K562 (cell line): ENCODE results near the gene NME2. TPM values are rescaled to one million over a fixed set of nuclear protein-coding genes. Genes with fewer than 3 reads are reported as not detected.

Source experiments
- E2F8 ChIP-seq: fragments of 450-650 bp; IDR thresholded peaks from 2 replicates; pipeline ENCODE4 v1.7.1; 2018; ENCODE audit warnings: mild to moderate bottlenecking, low read depth; ENCODE audit not compliant: partially characterized antibody
- EP300 ChIP-seq: IDR thresholded peaks from 2 replicates; pipeline ENCODE4 v1.6.1; 2012; ENCODE audit warnings: low read length, improper control_type of control experiment
- ETS1 ChIP-seq: conservative IDR thresholded peaks from 2 replicates; pipeline ENCODE4 v1.6.1; 2011; ENCODE audit warnings: low read depth, mild to moderate bottlenecking, low read length; ENCODE audit not compliant: control insufficient read depth
- GABPA ChIP-seq: fragments of 200-800 bp; sonication (Bioruptor generic); conservative IDR thresholded peaks from 2 replicates; pipeline ENCODE4 v1.6.1; 2016; ENCODE audit warnings: low read depth, missing genetic modification characterization, missing compliant biosample characterization
- JUN ChIP-seq, 2 experiments: sonication (generic) in 1 of 2; formaldehyde crosslinking in 1 of 2; IDR thresholded peaks; 2 replicates each; pipeline versions ENCODE4 v1.6.1 to v1.8.0; 2012 to 2022; ENCODE audit warnings: borderline replicate concordance in 2 of 2, mild to moderate bottlenecking in 2 of 2, improper control_type of control experiment in 1 of 2, low read depth in 1 of 2, low read length in 1 of 2, missing genetic modification reagents in 1 of 2
- KAT7 ChIP-seq: sonication (generic); formaldehyde crosslinking; IDR thresholded peaks from 2 replicates; pipeline ENCODE4 v1.8.0; 2022; ENCODE audit warnings: missing genetic modification reagents, mild to moderate bottlenecking, borderline replicate concordance
- PTRF ChIP-seq: fragments of 450-650 bp; IDR thresholded peaks from 2 replicates; pipeline ENCODE4 v1.6.1; 2016; ENCODE audit warnings: mild to moderate bottlenecking, missing genetic modification characterization, missing compliant biosample characterization
- RAD21 ChIP-seq, 2 experiments: fragments of 250-450 bp in 1 of 2; fragments of 450-650 bp in 1 of 2; sonication (Bioruptor Pico) in 1 of 2; formaldehyde crosslinking in 1 of 2; IDR thresholded peaks in 1 of 2; conservative IDR thresholded peaks in 1 of 2; 2 replicates each; pipeline versions ENCODE4 v1.4.0 to v1.8.0; 2020 to 2022; ENCODE audit warnings: mild to moderate bottlenecking in 2 of 2, moderate library complexity in 1 of 2
- REST ChIP-seq, 2 experiments: fragments of 450-650 bp; formaldehyde crosslinking in 1 of 2; IDR thresholded peaks; 2 replicates each; pipeline versions ENCODE4 v1.4.0 to v1.6.1; 2014 to 2020; ENCODE audit warnings: mild to moderate bottlenecking in 2 of 2, borderline replicate concordance in 1 of 2, low read depth in 1 of 2
- SAP30 ChIP-seq: fragments of 200-600 bp; sonication (generic); IDR thresholded peaks from 2 replicates; pipeline ENCODE4 v1.6.1; 2012; ENCODE audit warnings: borderline replicate concordance, low read depth, mild to moderate bottlenecking, moderate library complexity, low read length, control low read depth, inconsistent platforms; ENCODE audit not compliant: insufficient read depth, poor library complexity, severe bottlenecking
- ZFP36 ChIP-seq: fragments of 150-350 bp; IDR thresholded peaks from 2 replicates; pipeline ENCODE4 v1.6.1; 2018; ENCODE audit warnings: low read length, low read depth; ENCODE audit not compliant: partially characterized antibody
- polyA plus RNA-seq, 8 experiments: library from polyadenylated mRNA; depleted of rRNA in 4 of 8; stranded (reverse) in 5 of 8; unstranded in 3 of 8; fragments of >200 nt; fragmentation: Nextera tagmentation in 2 of 8; fragmentation: Illumina TruSeq in 1 of 8; extraction: Ambion mirVana in 2 of 8; extraction: Trizol in 1 of 8; gene quantifications; 2 replicates each; pipeline versions ENCODE4 v1.2.1 to v1.2.3, GENCODE V29; 2011 to 2014; ENCODE audit warnings: inconsistent platforms in 1 of 8, missing spikeins in 1 of 8
- total RNA-seq, 7 experiments: library from RNA; depleted of rRNA in 6 of 7; stranded (reverse); fragments of >200 nt in 6 of 7; fragmentation: Illumina TruSeq in 2 of 7; extraction: Trizol in 2 of 7; gene quantifications; 2 replicates each; pipeline versions ENCODE4 v1.2.1 to v1.2.3, GENCODE V29; 2011 to 2021; ENCODE audit warnings: low replicate concordance in 1 of 7

Gene NME2
- total and polyA plus RNA-seq, 9 of the 15 experiments (the other 6 are each of a cell fraction or from before 2014, with no cell fraction given), result 684 to 1,202 (median 924) TPM

- TF ChIP-seq REST (IDR thresholded peaks at IDR 0.05; ENCODE audit: borderline replicate concordance), result peak; percentile 92
- 0 out of 2 replicates have a peak, but pooled peaks have one; percentile 64 for TF ChIP-seq REST (CRISPR knock-in tag; IDR thresholded peaks at IDR 0.05; ENCODE audit: low read depth)
- TF ChIP-seq GABPA (tag), result peak; percentile 62
- peak; percentile 81 for TF ChIP-seq SAP30
- TF ChIP-seq KAT7, result peak; percentile 92
- TF ChIP-seq JUN (IDR thresholded peaks at IDR 0.05; ENCODE audit: borderline replicate concordance, low read depth, low read length), result 0 out of 2 replicates have a peak, but pooled peaks have one; percentile 14
- no peak for TF ChIP-seq JUN (CRISPR knock-in tag; IDR thresholded peaks at IDR 0.05; ENCODE audit: borderline replicate concordance)
- TF ChIP-seq RAD21 (CRISPR knock-in tag; conservative IDR thresholded peaks at IDR 0.05 in 1 of 2, IDR thresholded peaks at IDR 0.05 in 1 of 2), result peak; percentile 62 to 66
- TF ChIP-seq E2F8, result peak; percentile 40
- peak; percentile 35 for TF ChIP-seq ZFP36
- 0 out of 2 replicates have a peak, but pooled peaks have one; percentile 45 for TF ChIP-seq ETS1
- TF ChIP-seq PTRF, result no peak
- TF ChIP-seq EP300, result no peak
Observed at GRCh38 chr17:51119415-51120356, 46.5 kb upstream of the NME2 start (continued).
